H9 (cell line): ENCODE data around the gene ATP6V0E1. TPM values are rescaled to one million over a fixed set of nuclear protein-coding genes. Genes with fewer than 3 reads are reported as not detected.

ENCODE experiments used
- DNase-seq: peaks from one replicate; pipeline ENCODE4 v3.0.0-alpha.2; 2017
- H2AFZ ChIP-seq: one replicate; pipeline ENCODE4 v1.6.1; 2013; ENCODE audit warnings: mild to moderate bottlenecking, low read length, control low read depth, moderate library complexity
- H2AK5ac ChIP-seq: 2 replicates; pipeline ENCODE4 v1.6.1; 2013; ENCODE audit warnings: low read length, control low read depth, mixed read lengths; ENCODE audit not compliant: insufficient read length
- H2BK120ac ChIP-seq: one replicate; pipeline ENCODE4 v1.6.1; 2013; ENCODE audit warnings: low read depth, mild to moderate bottlenecking, low read length, control low read depth, inconsistent platforms; ENCODE audit not compliant: poor library complexity, severe bottlenecking
- H2BK12ac ChIP-seq: 2 replicates; pipeline ENCODE4 v1.6.1; 2013; ENCODE audit warnings: low read length, control low read depth, mixed read lengths, low read depth; ENCODE audit not compliant: insufficient read length
- H2BK15ac ChIP-seq: 2 replicates; pipeline ENCODE4 v1.6.1; 2013; ENCODE audit warnings: low read depth, low read length, control low read depth
- H2BK20ac ChIP-seq: one replicate; pipeline ENCODE4 v1.6.1; 2013; ENCODE audit warnings: low read depth, mild to moderate bottlenecking, low read length, control low read depth, inconsistent platforms; ENCODE audit not compliant: poor library complexity, severe bottlenecking
- H2BK5ac ChIP-seq: 2 replicates; pipeline ENCODE4 v1.6.1; 2013; ENCODE audit warnings: low read length, control low read depth, mixed read lengths; ENCODE audit not compliant: insufficient read length
- H3K14ac ChIP-seq: 2 replicates; pipeline ENCODE4 v1.6.1; 2013; ENCODE audit warnings: low read length, control low read depth; ENCODE audit not compliant: insufficient read depth
- H3K18ac ChIP-seq: 2 replicates; pipeline ENCODE4 v1.6.1; 2013; ENCODE audit warnings: low read depth, mild to moderate bottlenecking, mixed read lengths, low read length, control low read depth; ENCODE audit not compliant: insufficient read length
- H3K23ac ChIP-seq: 2 replicates; pipeline ENCODE4 v1.6.1; 2013; ENCODE audit warnings: low read length, control low read depth, mixed read lengths, low read depth; ENCODE audit not compliant: insufficient read length
- H3K23me2 ChIP-seq: 2 replicates; pipeline ENCODE4 v1.6.1; 2013; ENCODE audit warnings: low read depth, mild to moderate bottlenecking, mixed read lengths, low read length, control low read depth; ENCODE audit not compliant: insufficient read length, poor library complexity, severe bottlenecking
- H3K27ac ChIP-seq: 2 replicates; pipeline ENCODE4 v1.5.1; 2013; ENCODE audit warnings: low read length, control low read depth, mixed read lengths, low read depth; ENCODE audit not compliant: insufficient read length
- H3K27me3 ChIP-seq: 2 replicates; pipeline ENCODE4 v1.6.1; 2013; ENCODE audit warnings: low read length, control low read depth, inconsistent platforms; ENCODE audit not compliant: insufficient read depth
- H3K4ac ChIP-seq: 2 replicates; pipeline ENCODE4 v1.6.1; 2013; ENCODE audit warnings: low read depth, mild to moderate bottlenecking, control low read depth, inconsistent platforms, low read length, moderate library complexity
- H3K4me1 ChIP-seq: 2 replicates; pipeline ENCODE4 v1.6.1; 2013; ENCODE audit warnings: low read length, control low read depth, inconsistent platforms; ENCODE audit not compliant: insufficient read depth
- H3K4me2 ChIP-seq: 2 replicates; pipeline ENCODE4 v1.6.1; 2013; ENCODE audit warnings: low read length, control low read depth, mixed read lengths; ENCODE audit not compliant: insufficient read length, insufficient read depth
- H3K56ac ChIP-seq: 2 replicates; pipeline ENCODE4 v1.6.1; 2013; ENCODE audit warnings: low read depth, mild to moderate bottlenecking, mixed read lengths, low read length, control low read depth; ENCODE audit not compliant: insufficient read length
- H3K79me1 ChIP-seq: 2 replicates; pipeline ENCODE4 v1.6.1; 2013; ENCODE audit warnings: low read depth, mild to moderate bottlenecking, moderate library complexity, low read length, control low read depth, inconsistent platforms; ENCODE audit not compliant: insufficient read depth, poor library complexity, severe bottlenecking
- H3K79me2 ChIP-seq: 2 replicates; pipeline ENCODE4 v1.6.1; 2013; ENCODE audit warnings: low read length, control low read depth, inconsistent platforms; ENCODE audit not compliant: insufficient read depth
- H3K9ac ChIP-seq: 2 replicates; pipeline ENCODE4 v1.6.1; 2013; ENCODE audit warnings: low read length, control low read depth, mixed read lengths; ENCODE audit not compliant: insufficient read length; ENCODE audit errors: extremely low read depth
- H3K9me3 ChIP-seq: one replicate; pipeline ENCODE4 v1.6.1; 2013; ENCODE audit warnings: low read depth, low read length, inconsistent platforms; ENCODE audit not compliant: control insufficient read depth
- H3T11ph ChIP-seq: one replicate; pipeline ENCODE4 v1.6.1; 2013; ENCODE audit warnings: mild to moderate bottlenecking, low read length, control low read depth, inconsistent platforms
- H4K20me1 ChIP-seq: one replicate; pipeline ENCODE4 v1.6.1; 2013; ENCODE audit not compliant: control insufficient read depth, insufficient read length, insufficient read depth
- H4K5ac ChIP-seq: 2 replicates; pipeline ENCODE4 v1.6.1; 2013; ENCODE audit warnings: low read depth, mild to moderate bottlenecking, mixed read lengths, low read length, control low read depth; ENCODE audit not compliant: insufficient read length
- H4K8ac ChIP-seq: replicated peaks from 2 replicates; pipeline ENCODE4 v1.6.1; 2013; ENCODE audit warnings: low read length, control low read depth, mixed read lengths, low read depth; ENCODE audit not compliant: insufficient read length
- H4K91ac ChIP-seq: 2 replicates; pipeline ENCODE4 v1.6.1; 2013; ENCODE audit warnings: low read depth, mild to moderate bottlenecking, moderate library complexity, mixed read lengths, low read length, control low read depth; ENCODE audit not compliant: insufficient read length
- H3K27ac Mint-ChIP-seq, 3 experiments: 2 replicates in 2 of 3; 3 replicates in 1 of 3; pipeline ENCODE4 v1.8.0; 2020 to 2021; ENCODE audit warnings: mixed read lengths in 3 of 3, mild to moderate bottlenecking in 1 of 3, moderate library complexity in 1 of 3
- H3K27me3 Mint-ChIP-seq: 2 replicates; pipeline ENCODE4 v1.8.0; 2021; ENCODE audit warnings: low read depth, mild to moderate bottlenecking, moderate library complexity, mixed read lengths
- H3K36me3 Mint-ChIP-seq, 3 experiments: 2 replicates in 2 of 3; 3 replicates in 1 of 3; pipeline ENCODE4 v1.8.0; 2020 to 2021; ENCODE audit warnings: low read depth in 3 of 3, mixed read lengths in 3 of 3; ENCODE audit not compliant: insufficient read depth in 1 of 3
- H3K4me1 Mint-ChIP-seq, 2 experiments: 2 replicates each; pipeline ENCODE4 v1.8.0; 2020; ENCODE audit warnings: mixed read lengths in 2 of 2
- H3K4me3 Mint-ChIP-seq, 2 experiments: 2 replicates in 1 of 2; 3 replicates in 1 of 2; pipeline ENCODE4 v1.8.0; 2020 to 2021; ENCODE audit warnings: mild to moderate bottlenecking in 2 of 2, mixed read lengths in 2 of 2, moderate library complexity in 1 of 2
- H3K9me3 Mint-ChIP-seq, 2 experiments: 2 replicates in 1 of 2; 3 replicates in 1 of 2; pipeline ENCODE4 v1.8.0; 2020; ENCODE audit warnings: mild to moderate bottlenecking in 2 of 2, mixed read lengths in 2 of 2, moderate library complexity in 1 of 2
- WGBS: extraction: QIAGEN DNeasy Blood & Tissue Kit; methylation state at CpG from one replicate; pipeline ENCODE4 v1.1.7; 2013; ENCODE audit warnings: missing lambda C conversion rate, low lambda C conversion rate, mixed read lengths; ENCODE audit not compliant: insufficient read length; ENCODE audit errors: extremely low coverage; 5-methylcytosine and 5-hydroxymethylcytosine counted together
- total RNA-seq: library from RNA; stranded (reverse); gene quantifications from 2 replicates; pipeline ENCODE4 v1.2.1, GENCODE V29; 2021
- TF ChIP-seq, protein P1 (sequence below): fragments of 200-600 bp; sonication (generic); conservative IDR thresholded peaks from 3 replicates; pipeline ENCODE4 v1.8.0; 2021; ENCODE audit warnings: antibody characterized with exemption, mild to moderate bottlenecking

The ATP6V0E1 gene
- total RNA-seq, 1 experiment from 2014 or later, result 101 TPM

DNA sequence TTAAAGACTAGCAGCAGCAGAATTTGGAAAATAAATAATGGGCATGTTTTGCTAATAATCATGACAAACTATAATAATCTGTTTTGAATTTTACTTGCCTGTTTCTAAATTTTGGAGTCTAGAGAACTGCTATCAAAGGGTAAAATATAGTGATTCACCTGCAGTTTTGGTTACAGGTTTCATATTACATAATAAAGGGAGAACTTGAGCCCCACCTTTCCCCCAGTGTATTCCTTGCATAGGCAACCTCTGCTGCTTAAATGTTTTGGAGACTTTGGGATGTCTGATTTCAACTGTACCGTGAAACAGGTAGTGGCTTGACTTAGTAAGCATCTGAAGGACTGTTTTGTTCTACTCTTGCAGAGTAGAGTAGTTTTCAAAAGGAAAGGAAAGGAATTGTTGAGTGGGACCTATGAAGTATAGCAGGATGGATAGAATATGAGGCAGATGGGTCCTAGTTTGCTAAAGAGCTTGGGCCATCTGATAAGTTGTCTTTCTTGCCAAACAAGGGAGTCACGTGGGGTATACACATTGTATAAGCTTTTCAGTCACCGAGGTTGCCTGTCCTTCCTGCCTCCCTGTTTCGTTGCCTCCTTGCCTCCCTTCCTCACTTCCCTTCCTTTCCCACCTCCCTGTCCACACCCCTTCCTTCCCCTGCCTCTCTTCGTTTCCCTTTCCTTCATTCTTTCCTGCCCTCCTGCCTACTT lies 91.7 kb downstream of the ATP6V0E1 start:
- Histone ChIP-seq H3K9ac (no peak overlapping the region), H3K14ac (no peak overlapping the region), H4K8ac (no peak overlapping the region), H4K20me1 (no peaks in the 10 kb centered on the region), H2BK12ac (no peak overlapping the region), H2AK5ac (no peak overlapping the region), H3K18ac (no peak overlapping the region), H2AFZ (no peak overlapping the region), H3K9me3 (no peaks in the 10 kb centered on the region), H3T11ph (no peak overlapping the region), H3K4me1 (no peaks in the 10 kb centered on the region), H3K4me2 (no peak overlapping the region), H3K56ac (no peak overlapping the region), H2BK15ac (no peak overlapping the region), H3K27me3 (no peaks in the 10 kb centered on the region), H3K79me2 (no peaks in the 10 kb centered on the region), H2BK120ac (no peak overlapping the region), H3K23ac (no peak overlapping the region), H3K27ac (no peak overlapping the region), H3K4ac (no peak overlapping the region), H3K79me1 (no peaks in the 10 kb centered on the region), H4K91ac (no peak overlapping the region), H2BK5ac (no peak overlapping the region), H2BK20ac (no peak overlapping the region), H4K5ac (no peak overlapping the region), H3K23me2 (no peaks in the 10 kb centered on the region)
- Mint-ChIP-seq H3K27me3 (peaks cover 4% of the 10 kb centered on the region), H3K4me1 (no peaks in the 10 kb centered on the region), H3K4me3 (no peak overlapping the region), H3K27ac (no peak overlapping the region; a peak in 2 of 7 replicates), H3K36me3 (no peaks in the 10 kb centered on the region), H3K9me3 (no peaks in the 10 kb centered on the region; a peak in 1 of 5 replicates)
- TF ChIP-seq, protein P1, sequence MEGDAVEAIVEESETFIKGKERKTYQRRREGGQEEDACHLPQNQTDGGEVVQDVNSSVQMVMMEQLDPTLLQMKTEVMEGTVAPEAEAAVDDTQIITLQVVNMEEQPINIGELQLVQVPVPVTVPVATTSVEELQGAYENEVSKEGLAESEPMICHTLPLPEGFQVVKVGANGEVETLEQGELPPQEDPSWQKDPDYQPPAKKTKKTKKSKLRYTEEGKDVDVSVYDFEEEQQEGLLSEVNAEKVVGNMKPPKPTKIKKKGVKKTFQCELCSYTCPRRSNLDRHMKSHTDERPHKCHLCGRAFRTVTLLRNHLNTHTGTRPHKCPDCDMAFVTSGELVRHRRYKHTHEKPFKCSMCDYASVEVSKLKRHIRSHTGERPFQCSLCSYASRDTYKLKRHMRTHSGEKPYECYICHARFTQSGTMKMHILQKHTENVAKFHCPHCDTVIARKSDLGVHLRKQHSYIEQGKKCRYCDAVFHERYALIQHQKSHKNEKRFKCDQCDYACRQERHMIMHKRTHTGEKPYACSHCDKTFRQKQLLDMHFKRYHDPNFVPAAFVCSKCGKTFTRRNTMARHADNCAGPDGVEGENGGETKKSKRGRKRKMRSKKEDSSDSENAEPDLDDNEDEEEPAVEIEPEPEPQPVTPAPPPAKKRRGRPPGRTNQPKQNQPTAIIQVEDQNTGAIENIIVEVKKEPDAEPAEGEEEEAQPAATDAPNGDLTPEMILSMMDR, result no peak
- DNase-seq, result no peak
- WGBS, result no CpG with 5 or more reads among the region's 5 CpGs
